Measurements from ENCODE around the gene C1orf53.
"Not testable (repeated sequence)": the region's sequence is repeated elsewhere in the genome, so short reads cannot be mapped to it uniquely, and the experiment has no call there.

Gene C1orf53

GRCh38 chr1:197953472-197953871, 51.0 kb downstream of the C1orf53 start:
- intact Hi-C loops (cut with DNase I), result not testable (repeated sequence)

GRCh38 chr1:197954718-197955418, 52.4 kb downstream of the C1orf53 start:
- intact Hi-C loops (cut with DNase I), result no loop called here
- no peak for DNase-seq

More at GRCh38 chr1:197953472-197953871, 51.0 kb downstream of the C1orf53 start:
- not testable (repeated sequence) for DNase-seq

DNA sequence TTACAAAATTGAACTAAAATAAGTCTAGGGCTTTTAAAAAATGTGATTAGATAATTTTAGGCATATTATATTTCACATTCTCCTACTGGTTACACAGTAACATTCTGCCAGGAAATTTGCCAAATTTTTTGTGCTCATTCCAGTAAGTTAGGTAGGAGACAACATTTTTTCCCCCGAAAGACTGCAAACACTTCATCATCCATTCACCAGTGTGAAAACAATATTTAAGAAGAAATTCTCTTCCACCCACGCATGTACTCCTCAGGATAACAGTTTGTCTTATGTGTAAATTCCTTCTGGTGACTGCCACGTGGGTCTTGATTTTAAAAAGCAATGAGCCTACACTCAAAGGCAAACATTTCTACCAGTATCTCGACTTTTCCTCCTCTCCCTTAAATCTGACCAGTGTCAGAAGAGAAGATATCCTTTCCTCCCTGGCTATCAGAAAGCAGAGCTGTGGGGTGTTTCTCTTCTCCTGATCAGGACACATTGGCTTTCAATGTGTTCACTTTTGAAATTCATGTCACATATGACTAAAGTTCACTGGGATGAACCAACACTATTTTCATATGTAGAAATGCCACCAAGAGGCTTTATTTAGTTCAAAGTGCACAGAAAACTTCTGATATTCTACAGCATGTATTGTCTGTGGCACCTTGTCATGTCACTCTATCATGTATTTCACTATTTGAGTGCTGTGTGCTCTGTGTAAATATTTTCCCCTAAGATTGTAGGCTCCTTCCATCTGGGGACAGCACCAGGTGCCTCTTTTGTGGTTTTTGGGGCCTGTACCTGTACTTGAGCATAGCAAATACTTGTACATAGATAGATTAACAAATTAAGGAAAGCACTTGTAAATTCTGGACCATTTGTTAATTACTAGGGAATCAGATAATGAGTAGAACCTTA, 53.3 kb downstream of the C1orf53 start:
- no peak for DNase-seq
- intact Hi-C loops (cut with DNase I), result no loop called here

Measured in posterior cingulate gyrus (tissue), 11 donors.